ENCODE measurements around the gene HTT. TPM values are rescaled to one million over a fixed set of nuclear protein-coding genes. Genes with fewer than 3 reads are reported as not detected.

The HTT gene
- total RNA-seq, 6 experiments from 2014 or later: 25.5 to 37.8 (median 30.3) TPM

- Histone ChIP-seq H3K27ac (no peak overlapping the region), H3K9me3 (no peaks in the 10 kb centered on the region), H3K4me3 (no peak overlapping the region), H3K36me3 (peaks cover 0 to 49% (median under 1%) of the 10 kb centered on the region in 4 donors), H3K4me1 (no peaks in the 10 kb centered on the region), H3K27me3 (no peaks in the 10 kb centered on the region)
- TF ChIP-seq POLR2A (IDR thresholded peaks at IDR 0.05) (no peak), CTCF (IDR thresholded peaks at IDR 0.05) (no peak)
- 95% methylated on average over 13 of the region's 29 CpGs for WGBS (ENCODE audit: insufficient coverage, low coverage, low lambda C conversion rate, missing lambda C conversion rate)
- DNase-seq (no peak), ATAC-seq (no peak)
- intact Hi-C loops (cut with DNase I): no loop called here
Observed at GRCh38 chr4:3239998-3240920, 165.8 kb downstream of the HTT start.

- ATAC-seq (no peak), DNase-seq (no peak)
- Histone ChIP-seq H3K4me3 (no peak overlapping the region), H3K4me1 (no peaks in the 10 kb centered on the region), H3K27me3 (no peaks in the 10 kb centered on the region), H3K36me3 (peaks cover 0 to 41% (median under 1%) of the 10 kb centered on the region in 4 donors), H3K27ac (no peak overlapping the region), H3K9me3 (no peaks in the 10 kb centered on the region)
- intact Hi-C loops (cut with DNase I): no loop called here
- TF ChIP-seq CTCF (IDR thresholded peaks at IDR 0.05) (no peak), POLR2A (IDR thresholded peaks at IDR 0.05) (no peak)
- 60% methylated on average over 1 of the region's 13 CpGs for WGBS (ENCODE audit: insufficient coverage, low coverage, low lambda C conversion rate, missing lambda C conversion rate)
Observed at GRCh38 chr4:3240936-3241522, 166.5 kb downstream of the HTT start.

GRCh38 chr4:3241898-3242524, 167.5 kb downstream of the HTT start:
- ATAC-seq: no peak
- Histone ChIP-seq H3K27me3 (no peaks in the 10 kb centered on the region), H3K4me3 (no peak overlapping the region), H3K36me3 (peaks cover 0 to 40% (median 0%) of the 10 kb centered on the region in 4 donors), H3K4me1 (no peaks in the 10 kb centered on the region), H3K27ac (no peak overlapping the region), H3K9me3 (no peaks in the 10 kb centered on the region)
- no peak for TF ChIP-seq CTCF (IDR thresholded peaks at IDR 0.05)
- TF ChIP-seq POLR2A (IDR thresholded peaks at IDR 0.05): no peak
- 82% methylated on average over 14 of the region's 17 CpGs for WGBS (ENCODE audit: insufficient coverage, low coverage, low lambda C conversion rate, missing lambda C conversion rate)
- intact Hi-C loops (cut with DNase I): no loop called here
- no peak for DNase-seq

- DNase-seq: no peak
- WGBS (ENCODE audit: insufficient coverage, low coverage, low lambda C conversion rate, missing lambda C conversion rate): 86% methylated on average over 1 of the region's 23 CpGs
- intact Hi-C loops (cut with DNase I): no loop called here
- Histone ChIP-seq H3K27me3 (no peaks in the 10 kb centered on the region), H3K27ac (no peak overlapping the region), H3K4me3 (no peak overlapping the region), H3K4me1 (no peaks in the 10 kb centered on the region), H3K9me3 (no peaks in the 10 kb centered on the region), H3K36me3 (peaks cover 0 to 33% (median 0%) of the 10 kb centered on the region in 4 donors)
- TF ChIP-seq CTCF (IDR thresholded peaks at IDR 0.05): no peak
- TF ChIP-seq POLR2A (IDR thresholded peaks at IDR 0.05): no peak
- no peak for ATAC-seq
Observed at GRCh38 chr4:3243136-3243780, 168.8 kb downstream of the HTT start.
